Kidney (tissue), 14 donors: ENCODE results near the gene PPM1H. TPM values are rescaled to one million over a fixed set of nuclear protein-coding genes. Genes with fewer than 3 reads are reported as not detected.
"Not testable (repeated sequence)": the region's sequence is repeated elsewhere in the genome, so short reads cannot be mapped to it uniquely, and the experiment has no call there.

ENCODE experiments used
- DNase-seq, 5 donors: peaks; one replicate each; pipeline ENCODE4 v3.0.0-alpha.2; 2013 to 2020
- FAIRE-seq: peaks from 2 replicates; lab custom pipeline; 2012; peaks lifted over from hg19 to GRCh38; lab: Jason Lieb, UNC
- H3K27ac ChIP-seq, 2 donors: one replicate each; pipeline ENCODE4 v1.7.0; 2013; ENCODE audit warnings: low read depth in 2 of 2, low read length in 2 of 2, inconsistent platforms in 1 of 2
- H3K27me3 ChIP-seq: one replicate; pipeline ENCODE4 v1.7.1; 2013; ENCODE audit warnings: low read length, inconsistent platforms; ENCODE audit not compliant: control insufficient read depth, insufficient read depth
- H3K36me3 ChIP-seq, 3 donors: one replicate each; pipeline versions ENCODE4 v1.7.0 to v1.7.1; 2013; ENCODE audit warnings: low read length in 3 of 3, control low read depth in 1 of 3, inconsistent platforms in 1 of 3; ENCODE audit not compliant: insufficient read depth in 3 of 3, control insufficient read depth in 2 of 3
- H3K4me1 ChIP-seq, 3 donors: one replicate each; pipeline versions ENCODE4 v1.7.0 to v1.7.1; 2013; ENCODE audit warnings: low read length in 3 of 3, inconsistent platforms in 1 of 3, low read depth in 1 of 3; ENCODE audit not compliant: control insufficient read depth in 2 of 3, insufficient read depth in 2 of 3
- H3K4me3 ChIP-seq, 3 donors: one replicate each; pipeline versions ENCODE4 v1.7.0 to v1.8.1; 2013; ENCODE audit warnings: low read length in 3 of 3, control low read depth in 1 of 3, inconsistent platforms in 1 of 3
- H3K9ac ChIP-seq, 3 donors: one replicate each; pipeline versions ENCODE4 v1.7.0 to v1.7.1; 2013; ENCODE audit warnings: low read length in 3 of 3, control low read depth in 1 of 3, inconsistent platforms in 1 of 3
- H3K9me3 ChIP-seq, 3 donors: one replicate each; pipeline versions ENCODE4 v1.7.0 to v1.7.1; 2013; ENCODE audit warnings: low read length in 3 of 3, control low read depth in 1 of 3, inconsistent platforms in 1 of 3; ENCODE audit not compliant: control insufficient read depth in 2 of 3, insufficient read depth in 1 of 3
- CTCF ChIP-seq: IDR thresholded peaks from 3 replicates; pipeline ENCODE4 v1.5.1; 2012; ENCODE audit warnings: mild to moderate bottlenecking, moderate library complexity, borderline replicate concordance; ENCODE audit not compliant: insufficient read depth; ENCODE audit errors: extremely low read depth
- intact Hi-C: fragments of 100-400 bp; cut with DNase I; formaldehyde crosslinking; loops from one replicate; pipeline ENCODE4 v1.11.1; 2022
- polyA plus RNA-seq: library from polyadenylated mRNA; stranded (reverse); fragments of 350-450 nt; fragmentation: Illumina TruSeq; extraction: RNeasy Lipid Tissue Mini Kit (QIAGEN cat#74804); gene quantifications from one replicate; pipeline ENCODE4 v1.2.3, GENCODE V29; 2014; ENCODE audit warnings: low read depth, low replicate concordance; ENCODE audit not compliant: insufficient read depth
- total RNA-seq: library from RNA; stranded (reverse); fragmentation: NEBNext Ultra II Directional; extraction: Animal tissue kit (Norgen Biotek cat#: 25700); gene quantifications from one replicate; pipeline ENCODE4 v1.2.1, GENCODE V29; 2021
- donor health status: control.
- donor health status: control.
- donor health status: control.
- donor health status: control.
- donor health status: control.
- donor health status: DM: yes; HTN: yes; CAD: no.
- donor health status: Normal renal cell carcinoma (clear cell type).

The PPM1H gene
- total and polyA plus RNA-seq, 2 donors from 2014 or later: 8.7 to 25.0 TPM

GRCh38 chr12:62882140-62882539 is 52.8 kb downstream of the PPM1H start:
- FAIRE-seq (no peak), DNase-seq (no peak)
- Histone ChIP-seq H3K9me3 (no peaks in the 10 kb centered on the region), H3K9ac (no peak overlapping the region), H3K36me3 (no peaks in the 10 kb centered on the region), H3K27ac (no peak overlapping the region), H3K4me3 (no peak overlapping the region), H3K4me1 (no peaks in the 10 kb centered on the region), H3K27me3 (no peaks in the 10 kb centered on the region)
- no peak for TF ChIP-seq CTCF
- intact Hi-C loops: no loop called here

- DNase-seq (no peak), FAIRE-seq (no peak)
- no peaks in the 10 kb centered on the region for H3K9me3 ChIP-seq
- no peak overlapping the region for H3K9ac ChIP-seq
- H3K4me1 ChIP-seq: no peaks in the 10 kb centered on the region
- H3K27me3 ChIP-seq: no peaks in the 10 kb centered on the region
- no peaks in the 10 kb centered on the region for H3K36me3 ChIP-seq
- no peak overlapping the region for H3K4me3 ChIP-seq
- no peak overlapping the region for H3K27ac ChIP-seq
- intact Hi-C loops: no loop called here
- no peak for TF ChIP-seq CTCF
Observed at GRCh38 chr12:62879691-62880090, 55.3 kb downstream of the PPM1H start.

DNA sequence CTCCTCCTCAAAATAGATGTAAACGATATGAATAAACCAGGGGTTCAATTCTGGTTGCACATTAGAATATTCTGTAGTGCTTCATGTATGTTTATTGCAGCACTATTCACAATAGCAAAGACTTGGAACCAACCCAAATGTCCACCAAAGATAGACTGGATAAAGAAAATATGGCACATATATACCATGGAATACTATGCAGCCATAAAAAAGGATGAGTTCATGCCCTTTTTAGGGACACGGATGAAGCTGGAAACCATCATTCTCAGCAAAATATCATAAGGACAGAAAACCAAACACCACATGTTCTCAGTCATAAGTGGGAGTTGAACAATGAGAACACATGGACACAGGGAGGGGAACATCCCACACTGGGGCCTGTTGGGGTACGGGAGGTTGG is 55.7 kb downstream of the PPM1H start:
- FAIRE-seq, H3K36me3 ChIP-seq, H3K4me1 ChIP-seq, H3K27ac ChIP-seq, H3K9me3 ChIP-seq, DNase-seq, H3K27me3 ChIP-seq, H3K4me3 ChIP-seq, intact Hi-C loops, H3K9ac ChIP-seq: not testable (repeated sequence)

DNA sequence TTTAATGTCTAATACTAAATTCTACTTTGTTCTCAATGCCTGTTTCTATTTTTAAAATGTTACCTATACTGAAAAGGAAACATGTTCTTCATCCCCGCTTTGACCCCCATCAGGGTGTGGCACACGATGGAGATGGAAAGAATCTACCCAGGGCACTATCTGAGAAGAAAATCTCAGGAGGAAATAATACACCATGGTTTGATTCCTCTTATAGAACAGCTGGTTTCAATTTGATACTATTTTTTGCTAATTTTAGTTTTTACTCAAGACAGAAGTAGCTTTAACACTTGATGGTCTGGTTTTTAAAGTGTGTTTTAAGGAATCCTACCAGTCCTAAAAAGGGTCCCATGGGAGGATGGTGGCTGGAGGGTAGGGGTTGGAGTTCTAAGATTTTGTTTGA is 56.7 kb downstream of the PPM1H start:
- no peak for TF ChIP-seq CTCF
- no peak overlapping the region for H3K9ac ChIP-seq
- no peak overlapping the region for H3K4me3 ChIP-seq
- no peaks in the 10 kb centered on the region for H3K4me1 ChIP-seq
- no peaks in the 10 kb centered on the region for H3K27me3 ChIP-seq
- DNase-seq (no peak), FAIRE-seq (no peak)
- intact Hi-C loops: no loop called here
- no peaks in the 10 kb centered on the region for H3K36me3 ChIP-seq
- H3K9me3 ChIP-seq: no peaks in the 10 kb centered on the region
- H3K27ac ChIP-seq: no peak overlapping the region
